Measurements from ENCODE around the gene BEGAIN.

Gene BEGAIN

DNA sequence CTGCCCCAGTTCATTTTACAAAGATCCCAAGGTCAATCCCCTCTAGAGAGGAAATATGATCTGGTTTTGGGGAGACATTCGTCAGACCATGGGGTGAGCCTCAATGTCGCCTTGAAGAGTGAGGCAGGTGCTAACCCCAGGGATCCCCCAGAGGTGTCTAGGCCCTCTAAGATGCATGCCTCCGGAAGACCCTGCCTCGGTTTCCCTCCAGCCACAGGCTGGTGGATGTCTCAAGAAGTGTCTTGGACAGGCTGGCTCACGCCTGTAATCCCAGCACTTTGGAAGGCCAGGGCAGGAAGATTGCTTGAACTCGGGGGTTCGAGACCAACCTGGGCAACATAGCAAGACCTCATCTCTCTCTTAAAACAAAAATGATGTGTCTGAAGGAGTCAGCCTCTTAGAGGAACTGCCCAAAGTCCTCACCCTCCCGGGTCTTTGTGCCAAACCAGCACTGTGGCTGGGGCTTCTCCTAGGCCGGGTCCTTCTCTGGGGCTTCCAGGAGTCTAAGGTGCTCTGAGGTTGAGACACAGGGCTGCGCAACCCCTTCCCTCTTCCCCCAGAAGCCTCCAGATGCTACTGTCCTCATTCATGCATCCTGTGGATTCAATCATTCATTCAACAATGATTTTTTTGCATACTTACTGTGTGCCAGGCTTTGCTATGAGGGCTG is 24.7 kb upstream of the BEGAIN start:
- no peak overlapping the region for H3K4me3 ChIP-seq (ENCODE audit: low read length)
- H3K4me1 ChIP-seq (ENCODE audit: control insufficient read depth, low read depth, low read length) = no peaks in the 10 kb centered on the region
- H3K27me3 ChIP-seq (ENCODE audit: control insufficient read depth, insufficient read depth, low read length) = no peaks in the 10 kb centered on the region
- no peaks in the 10 kb centered on the region for H3K36me3 ChIP-seq (ENCODE audit: control insufficient read depth, low read depth, low read length)
- no peak overlapping the region for H3K27ac ChIP-seq (ENCODE audit: low read length)
- no peak overlapping the region for H3K9ac ChIP-seq (ENCODE audit: low read length)
- no peaks in the 10 kb centered on the region for H3K9me3 ChIP-seq (ENCODE audit: control insufficient read depth, low read depth, low read length)

DNA sequence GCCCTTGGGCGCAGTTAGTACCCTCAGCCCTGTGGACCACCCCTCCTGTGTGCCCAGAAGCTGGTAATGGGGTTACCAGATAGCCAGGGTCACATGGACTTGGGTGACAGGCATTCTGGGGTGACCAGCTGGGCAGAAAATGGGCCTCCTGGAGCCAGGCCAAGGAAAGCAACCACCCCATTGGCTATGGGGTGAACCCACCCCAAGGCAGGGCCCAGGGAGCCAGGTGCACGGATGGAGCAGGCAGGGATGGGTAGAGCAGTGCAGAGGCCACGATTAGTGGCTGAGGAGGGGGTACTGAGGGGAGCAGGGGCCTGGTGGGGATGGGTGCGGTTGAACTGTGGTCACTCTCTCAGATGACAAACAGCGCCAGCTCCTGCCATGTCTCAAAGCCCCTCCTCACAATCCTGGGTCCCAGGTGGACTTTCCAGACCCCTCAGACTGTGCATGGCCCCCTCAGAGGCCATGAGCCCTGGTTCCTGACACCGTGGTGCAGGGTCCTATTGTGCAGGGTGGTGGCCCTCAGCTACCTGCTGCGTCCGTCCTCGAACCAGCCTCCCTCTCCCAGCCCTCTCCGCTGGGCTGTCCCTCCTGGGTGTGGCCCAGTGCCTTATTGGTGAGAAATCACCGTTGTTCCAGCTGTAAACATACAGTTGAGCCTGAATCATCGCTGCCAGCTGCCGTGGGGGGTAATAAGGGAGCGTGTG is 23.4 kb upstream of the BEGAIN start:
- Histone ChIP-seq H3K27me3 (ENCODE audit: control insufficient read depth, insufficient read depth, low read length) (no peaks in the 10 kb centered on the region), H3K36me3 (ENCODE audit: control insufficient read depth, low read depth, low read length) (no peaks in the 10 kb centered on the region), H3K9ac (ENCODE audit: low read length) (no peak overlapping the region), H3K27ac (ENCODE audit: low read length) (no peak overlapping the region), H3K4me1 (ENCODE audit: control insufficient read depth, low read depth, low read length) (no peaks in the 10 kb centered on the region), H3K4me3 (ENCODE audit: low read length) (no peak overlapping the region), H3K9me3 (ENCODE audit: control insufficient read depth, low read depth, low read length) (no peaks in the 10 kb centered on the region)

DNA sequence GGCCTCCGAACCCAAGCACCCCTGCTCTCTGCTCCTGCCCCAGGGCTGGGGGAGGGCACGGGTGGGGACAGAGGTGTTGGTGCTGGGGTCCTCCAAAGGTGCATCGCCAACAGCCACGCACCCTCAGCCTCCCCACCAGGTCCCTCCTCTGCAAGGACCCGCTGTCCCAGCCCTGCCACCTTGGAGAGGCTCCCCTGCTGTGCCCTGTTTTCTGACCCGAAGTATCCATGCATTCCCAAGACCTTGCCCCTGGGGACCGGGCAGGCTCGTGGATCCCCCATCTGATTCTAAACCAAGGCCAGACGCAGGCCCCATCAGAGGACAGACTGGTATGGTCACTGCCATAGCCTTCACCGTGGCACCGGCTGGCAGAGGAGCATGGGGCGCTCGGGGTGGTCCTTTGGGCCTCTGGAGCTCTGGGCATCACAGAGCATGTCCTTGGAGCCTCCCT is 22.7 kb upstream of the BEGAIN start:
- Histone ChIP-seq H3K36me3 (ENCODE audit: control insufficient read depth, low read depth, low read length) (no peaks in the 10 kb centered on the region), H3K9me3 (ENCODE audit: control insufficient read depth, low read depth, low read length) (no peaks in the 10 kb centered on the region), H3K4me1 (ENCODE audit: control insufficient read depth, low read depth, low read length) (no peaks in the 10 kb centered on the region), H3K27ac (ENCODE audit: low read length) (no peak overlapping the region), H3K4me3 (ENCODE audit: low read length) (no peak overlapping the region), H3K9ac (ENCODE audit: low read length) (no peak overlapping the region), H3K27me3 (ENCODE audit: control insufficient read depth, insufficient read depth, low read length) (no peaks in the 10 kb centered on the region)

DNA sequence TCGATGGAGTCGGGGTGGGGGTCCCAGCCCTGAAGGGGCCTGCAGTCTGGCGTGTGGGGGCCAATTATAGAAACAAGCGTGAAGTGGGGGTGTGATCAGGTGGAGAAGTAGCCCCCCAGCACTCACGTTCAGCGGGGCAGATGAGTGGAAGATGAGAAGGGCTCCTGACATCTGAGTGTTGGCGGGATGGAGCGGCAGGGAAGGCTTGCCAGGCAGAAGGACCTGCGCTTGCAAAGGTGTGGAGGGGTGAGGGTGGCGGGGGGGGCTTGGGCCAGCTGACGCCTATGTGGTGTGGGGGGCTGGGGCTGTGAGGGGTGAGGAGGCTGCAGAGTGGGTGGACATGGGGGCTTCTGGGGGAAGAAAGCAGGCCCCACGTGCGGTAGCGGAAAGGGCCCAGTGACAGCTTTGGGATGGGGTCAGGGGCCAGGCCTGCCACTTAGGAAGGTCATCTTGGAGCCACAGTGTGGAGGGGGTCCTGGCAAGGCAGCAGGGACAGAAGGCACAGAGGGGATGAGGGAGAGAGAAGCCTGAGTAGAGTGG is 22.2 kb upstream of the BEGAIN start:
- no peak overlapping the region for H3K27ac ChIP-seq (ENCODE audit: low read length)
- no peak overlapping the region for H3K9ac ChIP-seq (ENCODE audit: low read length)
- no peaks in the 10 kb centered on the region for H3K36me3 ChIP-seq (ENCODE audit: control insufficient read depth, low read depth, low read length)
- no peak overlapping the region for H3K4me3 ChIP-seq (ENCODE audit: low read length)
- no peaks in the 10 kb centered on the region for H3K27me3 ChIP-seq (ENCODE audit: control insufficient read depth, insufficient read depth, low read length)
- H3K4me1 ChIP-seq (ENCODE audit: control insufficient read depth, low read depth, low read length) = no peaks in the 10 kb centered on the region
- H3K9me3 ChIP-seq (ENCODE audit: control insufficient read depth, low read depth, low read length) = no peaks in the 10 kb centered on the region

DNA sequence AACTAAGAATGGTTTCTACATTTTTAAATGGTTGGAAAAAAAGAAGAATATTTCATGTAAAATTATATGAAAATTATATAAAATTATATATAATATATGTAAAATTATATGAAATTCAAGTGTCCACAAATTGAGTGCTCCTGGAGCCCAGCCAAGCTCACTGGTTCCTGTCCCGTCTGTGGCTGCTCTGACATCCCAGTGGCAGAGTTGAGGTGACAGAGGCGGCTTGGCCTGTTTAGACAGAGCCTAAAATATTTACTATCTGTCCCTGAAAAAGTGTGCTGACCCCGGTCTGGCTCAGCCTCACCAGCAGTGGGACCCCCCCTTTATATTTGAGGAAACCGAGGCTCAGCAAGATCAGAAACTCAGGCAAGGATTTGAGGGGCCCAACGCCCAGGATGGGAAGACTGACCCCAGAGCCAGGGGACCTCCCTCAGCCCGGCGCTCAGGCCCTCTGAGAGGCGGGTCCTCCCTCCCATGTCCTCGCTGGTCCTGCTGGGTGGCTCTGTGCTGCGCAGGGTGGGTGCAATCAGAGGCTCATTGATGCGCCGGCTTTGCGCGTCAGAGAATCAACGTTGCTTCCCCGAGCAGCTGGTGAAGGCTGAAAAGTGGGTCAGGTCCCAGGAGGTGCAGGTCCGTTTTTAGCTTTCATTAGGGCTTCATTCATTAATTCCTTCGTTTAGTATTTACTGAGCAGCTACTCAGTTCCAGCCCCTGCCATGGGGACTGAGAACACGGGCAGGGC is 21.5 kb upstream of the BEGAIN start:
- Histone ChIP-seq H3K9ac (ENCODE audit: low read length) (no peak overlapping the region), H3K4me3 (ENCODE audit: low read length) (no peak overlapping the region)

DNA sequence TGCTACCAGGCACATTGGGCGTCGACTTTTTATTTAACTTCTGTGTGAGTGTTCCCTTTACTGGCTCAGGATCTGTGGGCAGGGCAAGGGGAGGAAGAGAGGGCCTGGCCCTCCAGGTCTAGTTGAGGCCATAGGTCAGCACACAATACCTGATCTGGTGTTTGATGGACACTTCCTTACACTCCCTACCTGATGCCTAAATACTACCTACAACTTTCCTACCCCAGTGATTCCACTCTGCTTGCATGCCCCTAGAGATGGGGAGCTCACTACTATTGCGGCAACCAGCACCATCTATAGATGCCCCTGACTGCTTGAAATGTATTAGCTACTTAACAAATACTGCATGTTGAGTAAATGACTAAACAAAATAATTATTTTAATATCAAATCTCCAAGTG is 20.8 kb upstream of the BEGAIN start:
- no peak overlapping the region for H3K4me3 ChIP-seq (ENCODE audit: low read length)
- no peaks in the 10 kb centered on the region for H3K27me3 ChIP-seq (ENCODE audit: control insufficient read depth, insufficient read depth, low read length)
- no peaks in the 10 kb centered on the region for H3K4me1 ChIP-seq (ENCODE audit: control insufficient read depth, low read depth, low read length)
- no peaks in the 10 kb centered on the region for H3K9me3 ChIP-seq (ENCODE audit: control insufficient read depth, low read depth, low read length)
- H3K27ac ChIP-seq (ENCODE audit: low read length) = no peak overlapping the region
- H3K9ac ChIP-seq (ENCODE audit: low read length) = no peak overlapping the region
- no peaks in the 10 kb centered on the region for H3K36me3 ChIP-seq (ENCODE audit: control insufficient read depth, low read depth, low read length)

More for the DNA sequence above, 21.5 kb upstream of the BEGAIN start:
- Histone ChIP-seq H3K4me1 (ENCODE audit: control insufficient read depth, low read depth, low read length) (no peaks in the 10 kb centered on the region), H3K27ac (ENCODE audit: low read length) (no peak overlapping the region), H3K27me3 (ENCODE audit: control insufficient read depth, insufficient read depth, low read length) (no peaks in the 10 kb centered on the region), H3K36me3 (ENCODE audit: control insufficient read depth, low read depth, low read length) (no peaks in the 10 kb centered on the region), H3K9me3 (ENCODE audit: control insufficient read depth, low read depth, low read length) (no peaks in the 10 kb centered on the region)

DNA sequence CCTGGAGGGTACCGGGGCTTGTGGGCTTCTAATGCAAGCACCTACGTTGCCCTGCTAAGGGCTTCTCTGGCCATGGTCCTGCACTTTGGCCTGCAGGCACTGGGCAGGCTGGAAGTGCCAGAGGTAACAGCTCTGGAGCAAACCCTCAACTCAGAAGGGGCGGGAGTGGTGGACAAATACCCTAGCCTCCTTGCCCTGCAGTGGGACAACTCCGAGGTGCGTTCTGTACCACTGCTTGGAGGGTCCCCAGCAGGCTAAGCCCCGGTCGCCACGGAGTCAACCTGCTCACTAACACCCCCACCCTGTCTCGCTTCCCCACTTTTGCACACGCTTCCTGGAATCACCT is 20.4 kb upstream of the BEGAIN start:
- Histone ChIP-seq H3K9ac (ENCODE audit: low read length) (no peak overlapping the region), H3K36me3 (ENCODE audit: control insufficient read depth, low read depth, low read length) (no peaks in the 10 kb centered on the region), H3K27me3 (ENCODE audit: control insufficient read depth, insufficient read depth, low read length) (no peaks in the 10 kb centered on the region), H3K27ac (ENCODE audit: low read length) (no peak overlapping the region), H3K9me3 (ENCODE audit: control insufficient read depth, low read depth, low read length) (no peaks in the 10 kb centered on the region), H3K4me1 (ENCODE audit: control insufficient read depth, low read depth, low read length) (no peaks in the 10 kb centered on the region), H3K4me3 (ENCODE audit: low read length) (no peak overlapping the region)

DNA sequence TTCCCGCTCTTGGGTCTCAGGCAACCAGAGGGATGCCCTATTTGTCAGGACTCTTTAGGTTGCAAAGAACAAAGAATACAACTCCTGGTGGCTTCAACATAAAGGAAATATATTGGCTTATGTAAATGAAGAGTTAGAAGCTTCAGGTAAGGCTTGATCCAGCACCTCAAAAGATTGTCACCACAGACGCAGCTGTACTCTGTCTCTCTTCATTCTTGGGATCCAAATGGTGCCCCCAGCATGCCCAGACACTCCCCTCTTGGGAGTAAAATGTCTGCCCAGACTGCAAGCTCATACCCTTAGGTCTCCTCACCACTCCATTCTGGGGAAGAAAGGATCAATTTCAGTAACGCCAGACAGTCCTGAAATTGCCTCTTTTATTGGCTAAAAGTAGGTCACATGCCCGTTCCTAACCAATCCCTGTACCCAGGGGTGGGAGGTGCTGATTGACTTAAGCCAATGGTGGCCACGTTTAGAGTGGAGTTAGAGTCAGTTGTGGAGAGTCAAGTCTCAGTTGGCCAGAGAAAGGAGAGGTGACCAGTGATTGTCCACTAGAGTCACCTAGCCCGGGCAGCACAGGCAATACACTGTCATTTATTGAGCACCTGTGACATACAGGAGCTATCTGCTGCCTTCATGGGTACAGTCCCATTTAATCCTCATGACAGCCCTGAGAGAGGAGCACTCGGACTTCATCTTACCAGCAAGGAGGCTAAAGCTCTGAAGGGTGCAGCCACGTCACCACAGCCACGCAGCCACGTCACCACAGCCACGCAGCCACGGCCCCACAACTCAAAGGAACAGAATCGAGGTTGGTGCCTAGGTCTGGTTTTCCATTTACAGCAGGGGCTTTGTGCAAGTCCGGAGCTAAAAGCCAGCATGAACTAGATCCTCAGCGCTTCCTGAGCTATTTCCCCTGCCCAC is 19.7 kb upstream of the BEGAIN start:
- H3K9ac ChIP-seq (ENCODE audit: low read length) = no peak overlapping the region
- no peaks in the 10 kb centered on the region for H3K27me3 ChIP-seq (ENCODE audit: control insufficient read depth, insufficient read depth, low read length)
- no peaks in the 10 kb centered on the region for H3K9me3 ChIP-seq (ENCODE audit: control insufficient read depth, low read depth, low read length)
- H3K4me3 ChIP-seq (ENCODE audit: low read length) = no peak overlapping the region
- H3K4me1 ChIP-seq (ENCODE audit: control insufficient read depth, low read depth, low read length) = no peaks in the 10 kb centered on the region
- H3K27ac ChIP-seq (ENCODE audit: low read length) = no peak overlapping the region
- no peaks in the 10 kb centered on the region for H3K36me3 ChIP-seq (ENCODE audit: control insufficient read depth, low read depth, low read length)

DNA sequence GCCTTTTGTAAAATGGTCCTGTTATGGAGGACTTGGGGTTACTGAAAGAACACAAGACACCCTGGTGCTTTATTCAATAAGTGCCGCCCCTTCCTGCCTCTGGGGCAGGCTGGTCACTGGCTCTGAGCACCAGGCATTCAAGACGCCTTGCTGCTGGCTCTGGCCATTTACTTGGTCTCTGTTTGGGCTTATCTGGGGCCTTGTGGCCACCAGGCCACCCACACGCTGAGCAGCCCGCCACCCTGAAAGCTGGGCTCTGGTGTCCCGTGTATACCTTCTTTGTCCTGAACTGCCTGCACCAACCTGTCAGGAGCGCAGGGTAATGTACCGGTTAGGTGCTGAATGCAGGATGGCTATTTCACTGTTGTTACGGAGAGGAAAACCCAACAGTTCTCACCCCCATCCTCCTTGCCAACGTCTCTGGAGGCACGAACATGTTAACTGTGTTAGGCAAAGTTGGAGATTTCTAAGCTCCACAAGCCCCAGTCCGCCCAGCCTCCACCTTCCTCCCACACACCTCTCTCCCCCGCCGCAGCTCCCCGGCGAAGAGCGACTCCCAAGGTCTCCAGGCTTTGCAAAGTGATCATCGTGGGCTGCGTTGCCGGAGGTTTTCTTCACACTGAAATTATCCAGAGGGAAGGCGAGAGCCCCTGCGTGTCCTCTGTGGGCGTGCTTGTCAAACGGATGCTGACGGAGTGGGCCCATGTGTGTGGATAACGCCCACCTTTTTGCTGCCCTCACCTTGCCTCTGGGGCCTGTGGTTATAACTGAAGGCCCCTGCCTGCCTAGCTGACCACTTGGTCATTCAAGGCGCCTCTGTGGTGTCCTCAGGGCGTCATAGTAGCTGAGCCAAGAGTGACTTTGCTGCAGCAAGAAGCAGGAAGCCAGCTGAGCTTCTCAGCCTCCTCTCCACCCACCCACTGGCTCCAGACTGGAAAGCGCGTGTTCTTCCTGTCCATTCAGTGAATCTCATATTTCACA is 18.8 kb upstream of the BEGAIN start:
- H3K27ac ChIP-seq (ENCODE audit: low read length) = no peak overlapping the region
- no peaks in the 10 kb centered on the region for H3K9me3 ChIP-seq (ENCODE audit: control insufficient read depth, low read depth, low read length)
- no peaks in the 10 kb centered on the region for H3K36me3 ChIP-seq (ENCODE audit: control insufficient read depth, low read depth, low read length)
- no peak overlapping the region for H3K4me3 ChIP-seq (ENCODE audit: low read length)
- no peaks in the 10 kb centered on the region for H3K27me3 ChIP-seq (ENCODE audit: control insufficient read depth, insufficient read depth, low read length)
- no peaks in the 10 kb centered on the region for H3K4me1 ChIP-seq (ENCODE audit: control insufficient read depth, low read depth, low read length)
- no peak overlapping the region for H3K9ac ChIP-seq (ENCODE audit: low read length)

DNA sequence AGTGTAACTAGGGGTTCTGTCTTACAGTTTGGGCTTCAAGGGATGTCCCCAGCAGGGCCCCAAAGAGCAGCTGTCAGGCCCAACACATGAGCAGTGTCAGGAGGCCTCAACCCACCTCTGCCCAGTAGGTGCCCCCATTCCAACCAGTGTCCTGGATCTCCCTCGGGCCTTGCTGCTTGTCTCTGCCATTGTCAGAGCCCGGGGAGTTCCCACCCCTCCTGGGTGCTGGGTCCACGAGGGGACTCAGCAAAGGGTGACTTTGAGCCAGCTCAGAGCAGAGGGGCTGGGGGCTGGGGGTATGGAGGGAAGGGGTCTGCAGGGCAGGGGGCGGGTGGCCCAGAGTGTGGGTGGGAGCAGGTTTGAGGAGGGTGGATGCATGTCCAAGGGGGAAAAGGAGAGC is 18.0 kb upstream of the BEGAIN start:
- Histone ChIP-seq H3K9ac (ENCODE audit: low read length) (no peak overlapping the region), H3K9me3 (ENCODE audit: control insufficient read depth, low read depth, low read length) (no peaks in the 10 kb centered on the region)

More for the DNA sequence above, 18.0 kb upstream of the BEGAIN start:
- no peaks in the 10 kb centered on the region for H3K4me1 ChIP-seq (ENCODE audit: control insufficient read depth, low read depth, low read length)
- no peaks in the 10 kb centered on the region for H3K36me3 ChIP-seq (ENCODE audit: control insufficient read depth, low read depth, low read length)
- no peak overlapping the region for H3K27ac ChIP-seq (ENCODE audit: low read length)
- no peaks in the 10 kb centered on the region for H3K27me3 ChIP-seq (ENCODE audit: control insufficient read depth, insufficient read depth, low read length)
- H3K4me3 ChIP-seq (ENCODE audit: low read length) = no peak overlapping the region
